HEK293 (cell line): ENCODE data around the gene SLC3A2.
A peak's percentile ranks its signal among the peaks of the same experiment; 100 is the strongest.

Experiments
- CTCF ChIA-PET: fragments of 350-600 bp; formaldehyde crosslinking; extraction: SDS; loops from one replicate; lab custom pipeline; 2021; ENCODE audit warnings: antibody characterized with exemption; lab: Yijun Ruan, JAX
- POLR2A ChIA-PET: fragments of 300-600 bp; formaldehyde crosslinking; extraction: SDS; loops from one replicate; lab custom pipeline; 2020; ENCODE audit warnings: antibody characterized with exemption, inconsistent platforms; lab: Yijun Ruan, JAX
- H3K27ac ChIP-seq: fragments of 200-500 bp; sonication (Bioruptor generic); 2 replicates; pipeline ENCODE4 v1.5.1; 2014; ENCODE audit warnings: low read depth, low read length, control low read depth, inconsistent platforms; ENCODE audit errors: extremely low read depth
- H3K36me3 ChIP-seq, 2 experiments: fragments of 200-500 bp in 1 of 2; sonication (Bioruptor generic) in 1 of 2; 1 replicate in 1 of 2; 2 replicates in 1 of 2; pipeline ENCODE4 v1.5.1; 2014 to 2017; ENCODE audit warnings: inconsistent platforms in 2 of 2, low read length in 2 of 2; ENCODE audit not compliant: control insufficient read depth in 2 of 2, insufficient read depth in 1 of 2
- H3K4me1 ChIP-seq: fragments of 200-500 bp; sonication (Bioruptor generic); 2 replicates; pipeline ENCODE4 v1.5.1; 2014; ENCODE audit warnings: mild to moderate bottlenecking, low read length, inconsistent platforms; ENCODE audit not compliant: control insufficient read depth, insufficient read depth
- H3K4me3 ChIP-seq: 2 replicates; pipeline ENCODE4 v1.5.1; 2011; ENCODE audit warnings: low read depth, mild to moderate bottlenecking, control low read depth, low read length, moderate library complexity
- H3K9me3 ChIP-seq: fragments of 200-500 bp; sonication (Bioruptor generic); 2 replicates; pipeline ENCODE4 v1.5.1; 2014; ENCODE audit warnings: low read depth, low read length, inconsistent platforms; ENCODE audit not compliant: control insufficient read depth, insufficient read depth
- BCL11A ChIP-seq: fragments of 450-650 bp; formaldehyde crosslinking; IDR thresholded peaks from 2 replicates; pipeline ENCODE4 v1.5.1; 2016; ENCODE audit warnings: low read depth, missing biosample characterization, missing genetic modification characterization
- HIC1 ChIP-seq: fragments of 450-650 bp; formaldehyde crosslinking; IDR thresholded peaks from 2 replicates; pipeline ENCODE4 v1.5.1; 2016; ENCODE audit warnings: missing biosample characterization, missing genetic modification characterization
- IKZF3 ChIP-seq: fragments of 450-650 bp; IDR thresholded peaks from 2 replicates; pipeline ENCODE4 v1.5.0; 2018; ENCODE audit warnings: missing biosample characterization, mild to moderate bottlenecking, missing genetic modification characterization, moderate library complexity
- KLF1 ChIP-seq: fragments of 450-650 bp; formaldehyde crosslinking; IDR thresholded peaks from 2 replicates; pipeline ENCODE4 v1.5.1; 2016; ENCODE audit warnings: missing biosample characterization, missing genetic modification characterization
- OSR2 ChIP-seq: fragments of 450-650 bp; formaldehyde crosslinking; IDR thresholded peaks from 2 replicates; pipeline ENCODE4 v1.5.1; 2016; ENCODE audit warnings: missing biosample characterization, missing genetic modification characterization
- OVOL3 ChIP-seq: fragments of 450-650 bp; formaldehyde crosslinking; IDR thresholded peaks from 2 replicates; pipeline ENCODE4 v1.5.1; 2016; ENCODE audit warnings: missing biosample characterization, missing genetic modification characterization
- PATZ1 ChIP-seq: fragments of 450-650 bp; formaldehyde crosslinking; IDR thresholded peaks from 2 replicates; pipeline ENCODE4 v1.5.1; 2016; ENCODE audit warnings: missing biosample characterization, missing genetic modification characterization
- PRDM1 ChIP-seq: fragments of 450-650 bp; formaldehyde crosslinking; IDR thresholded peaks from 2 replicates; pipeline ENCODE4; 2016; ENCODE audit warnings: missing biosample characterization, missing genetic modification characterization
- WT1 ChIP-seq: fragments of 450-650 bp; formaldehyde crosslinking; IDR thresholded peaks from 2 replicates; pipeline ENCODE4 v1.5.1; 2016; ENCODE audit warnings: missing biosample characterization, missing genetic modification characterization
- ZBTB17 ChIP-seq: fragments of 450-650 bp; formaldehyde crosslinking; IDR thresholded peaks from 2 replicates; pipeline ENCODE4 v1.5.1; 2016; ENCODE audit warnings: missing biosample characterization, missing genetic modification characterization
- ZBTB8A ChIP-seq: fragments of 450-650 bp; formaldehyde crosslinking; IDR thresholded peaks from 2 replicates; pipeline ENCODE4 v1.5.1; 2016; ENCODE audit warnings: missing biosample characterization, missing genetic modification characterization
- ZEB2 ChIP-seq: fragments of 450-650 bp; formaldehyde crosslinking; IDR thresholded peaks from 2 replicates; pipeline ENCODE4 v1.5.1; 2016; ENCODE audit warnings: missing biosample characterization, missing genetic modification characterization
- ZFP37 ChIP-seq: fragments of 450-650 bp; formaldehyde crosslinking; IDR thresholded peaks from 2 replicates; pipeline ENCODE4 v1.5.1; 2016; ENCODE audit warnings: missing biosample characterization, missing genetic modification characterization
- ZNF362 ChIP-seq: fragments of 450-650 bp; formaldehyde crosslinking; IDR thresholded peaks from 2 replicates; pipeline ENCODE4 v1.5.1; 2016; ENCODE audit warnings: missing biosample characterization, missing genetic modification characterization
- ZNF366 ChIP-seq: fragments of 450-650 bp; formaldehyde crosslinking; conservative IDR thresholded peaks from 2 replicates; pipeline ENCODE4 v1.5.1; 2016; ENCODE audit warnings: missing biosample characterization, missing genetic modification characterization
- ZNF398 ChIP-seq: fragments of 450-650 bp; formaldehyde crosslinking; IDR thresholded peaks from 2 replicates; pipeline ENCODE4 v1.5.1; 2017; ENCODE audit warnings: missing biosample characterization, missing genetic modification characterization
- ZNF513 ChIP-seq: fragments of 450-650 bp; IDR thresholded peaks from 2 replicates; pipeline ENCODE4 v1.5.1; 2018; ENCODE audit warnings: missing biosample characterization, missing genetic modification characterization
- ZNF514 ChIP-seq: fragments of 450-650 bp; formaldehyde crosslinking; IDR thresholded peaks from 2 replicates; pipeline ENCODE4 v1.5.1; 2016; ENCODE audit warnings: missing biosample characterization, missing genetic modification characterization
- ZNF629 ChIP-seq: fragments of 450-650 bp; formaldehyde crosslinking; IDR thresholded peaks from 2 replicates; pipeline ENCODE4 v1.5.1; 2017; ENCODE audit warnings: missing biosample characterization, missing genetic modification characterization
- ZNF660 ChIP-seq: fragments of 450-650 bp; IDR thresholded peaks from 2 replicates; pipeline ENCODE4 v1.5.1; 2018; ENCODE audit warnings: missing biosample characterization, mild to moderate bottlenecking, missing genetic modification characterization
- TF ChIP-seq, protein P1 (sequence below): fragments of 450-650 bp; formaldehyde crosslinking; IDR thresholded peaks from 2 replicates; pipeline ENCODE4 v1.5.1; 2016; ENCODE audit warnings: missing biosample characterization, missing genetic modification characterization

The SLC3A2 gene

GRCh38 chr11:62889484-62890437, 9.1 kb downstream of the SLC3A2 start:
- ChIA-PET CTCF (interaction anchor here (1.0 to 1.2 kb wide), 2 partner anchors 8 to 16 kb away, joined by 4 to 5 read pairs; partner anchors contain the start of gene SLC3A2), POLR2A (interaction anchor here (0.6 to 3.1 kb wide), 14 partner anchors 8 to 298 kb away, joined by 3 to 34 read pairs (median 4); partner anchors contain the start of genes SLC3A2, TMEM179B, TUT1 and WDR74)
- H3K4me3 ChIP-seq, result no peak overlapping the region
- no peak overlapping the region for H3K27ac ChIP-seq
- H3K36me3 ChIP-seq, result peaks cover 20 to 49% of the 10 kb centered on the region in 2 experiments; a peak in 2 of 3 replicates
- H3K4me1 ChIP-seq, result no peaks in the 10 kb centered on the region
- no peaks in the 10 kb centered on the region for H3K9me3 ChIP-seq
- peak; percentile 64 for TF ChIP-seq HIC1 (tag by site-specific recombination)
- TF ChIP-seq ZBTB17 (tag by site-specific recombination), result no peak; the same call in 1 of the 2 replicates
- peak; percentile 30 for TF ChIP-seq WT1 (tag by site-specific recombination)
- TF ChIP-seq KLF1, result peak; percentile 10; the same call in 1 of the 2 replicates
- TF ChIP-seq, protein P1, sequence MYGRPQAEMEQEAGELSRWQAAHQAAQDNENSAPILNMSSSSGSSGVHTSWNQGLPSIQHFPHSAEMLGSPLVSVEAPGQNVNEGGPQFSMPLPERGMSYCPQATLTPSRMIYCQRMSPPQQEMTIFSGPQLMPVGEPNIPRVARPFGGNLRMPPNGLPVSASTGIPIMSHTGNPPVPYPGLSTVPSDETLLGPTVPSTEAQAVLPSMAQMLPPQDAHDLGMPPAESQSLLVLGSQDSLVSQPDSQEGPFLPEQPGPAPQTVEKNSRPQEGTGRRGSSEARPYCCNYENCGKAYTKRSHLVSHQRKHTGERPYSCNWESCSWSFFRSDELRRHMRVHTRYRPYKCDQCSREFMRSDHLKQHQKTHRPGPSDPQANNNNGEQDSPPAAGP (tag by site-specific recombination), result no peak
- TF ChIP-seq OSR2 (tag by site-specific recombination), result peak; percentile 75
- TF ChIP-seq OVOL3 (tag by site-specific recombination), result no peak
- peak; percentile 32 for TF ChIP-seq ZEB2
- no peak for TF ChIP-seq ZNF514 (tag by site-specific recombination)
- TF ChIP-seq ZFP37 (tag by site-specific recombination), result 0 out of 2 replicates have a peak, but pooled peaks have one; percentile 33
- 0 out of 2 replicates have a peak, but pooled peaks have one; percentile 11 for TF ChIP-seq ZBTB8A
- peak; percentile 28; the same call in 1 of the 2 replicates for TF ChIP-seq PATZ1
- peak; percentile 69 for TF ChIP-seq IKZF3 (tag by site-specific recombination)
- TF ChIP-seq ZNF362 (tag by site-specific recombination), result 0 out of 2 replicates have a peak, but pooled peaks have one; percentile 55
- 0 out of 2 replicates have a peak, but pooled peaks have one; percentile 12 for TF ChIP-seq ZNF513 (tag by site-specific recombination)
- TF ChIP-seq BCL11A (tag by site-specific recombination), result peak; percentile 80
- TF ChIP-seq ZNF366 (tag by site-specific recombination), result peak; percentile 59; the same call in 1 of the 2 replicates
- TF ChIP-seq ZNF660, result peak; percentile 57; the same call in 1 of the 2 replicates
- TF ChIP-seq ZNF629 (tag by site-specific recombination), result no peak; the same call in 1 of the 2 replicates
- TF ChIP-seq PRDM1, result peak; percentile 47; the same call in 1 of the 2 replicates
- TF ChIP-seq ZNF398 (tag by site-specific recombination), result no peak
